GM19023 (cell line): ENCODE results near the gene IGLL1.
"Not testable (repeated sequence)": the region's sequence is repeated elsewhere in the genome, so short reads cannot be mapped to it uniquely, and the experiment has no call there.

Source experiments
- ATAC-seq: cut with Tn5 transposase; IDR thresholded peaks from one replicate; pipeline ENCODE4 v1.9.1; 2021; ENCODE audit warnings: mild to moderate bottlenecking, moderate library complexity; ENCODE audit not compliant: unreplicated experiment

Gene IGLL1

DNA sequence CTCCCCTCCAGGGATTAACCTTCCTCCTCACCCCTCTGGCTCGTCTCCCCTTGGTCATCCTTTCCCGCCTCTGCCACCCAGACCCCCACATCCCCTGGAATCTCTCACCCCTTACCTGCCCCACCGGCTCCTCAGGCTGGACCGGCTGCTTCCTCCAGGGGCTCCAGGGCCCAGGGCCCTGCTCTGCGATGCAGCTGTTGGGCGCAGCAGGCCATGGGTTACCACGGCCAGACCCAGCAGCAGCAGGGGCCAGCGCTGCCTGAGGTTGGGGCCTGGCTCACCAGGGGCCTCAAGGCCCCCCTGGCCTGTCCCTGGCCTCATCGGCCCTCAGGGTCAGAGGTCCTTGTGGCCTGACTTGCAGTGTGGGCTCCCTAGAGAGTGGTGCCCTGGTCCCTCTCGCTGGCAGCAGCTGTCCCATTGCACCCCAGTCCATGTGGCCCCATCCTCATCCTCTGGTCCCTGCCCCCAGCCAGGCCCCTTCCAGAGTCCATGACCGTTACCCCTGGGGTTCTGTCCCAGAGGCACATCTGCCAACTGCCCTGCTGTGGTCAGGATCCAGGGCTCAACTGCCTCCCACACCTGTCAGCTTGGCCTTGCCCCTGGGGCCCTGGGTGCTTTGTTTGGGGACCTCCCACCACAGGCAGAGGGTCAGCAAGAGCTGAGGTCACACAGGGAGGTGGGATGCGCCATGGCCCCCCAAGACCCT, at the start of gene IGLL1:
TSS of gene IGLL1 (minus strand) at position 421 of the 706 bp plus-strand sequence. CDS start at position 321, 100 bp downstream.
- no peak for ATAC-seq

DNA sequence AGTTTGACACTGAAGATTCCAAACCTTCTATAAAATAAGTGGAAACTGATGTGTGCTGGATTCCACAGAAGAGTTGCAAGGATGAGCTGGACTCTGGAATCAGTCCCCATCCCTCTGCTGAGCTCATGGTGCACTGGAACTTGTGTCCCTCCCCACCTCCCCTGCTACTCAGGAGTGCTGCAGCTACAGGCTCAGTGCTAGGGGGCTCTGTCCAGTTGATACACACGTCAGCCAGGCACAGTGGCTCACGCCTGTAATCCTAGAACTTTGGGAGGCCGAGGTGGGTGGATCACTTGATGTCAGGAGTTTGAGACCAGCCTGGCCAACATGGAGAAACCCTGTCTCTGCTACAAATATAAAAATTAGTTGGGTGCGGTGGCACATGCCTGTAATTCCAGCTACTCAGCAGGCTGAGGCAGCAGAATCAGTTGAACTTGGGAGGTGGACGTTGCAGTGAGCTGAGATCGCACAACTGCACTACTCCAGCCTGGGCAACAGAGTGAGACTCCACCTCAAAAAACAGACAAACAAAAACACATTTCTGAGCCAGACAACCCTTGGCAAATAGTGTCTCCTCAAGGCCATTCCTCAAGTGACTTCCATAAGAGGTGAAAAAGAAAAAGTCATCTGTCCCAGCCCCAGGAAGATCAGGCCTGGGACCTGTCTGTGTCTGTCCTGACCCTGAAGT, 48.1 kb upstream of the IGLL1 start:
- not testable (repeated sequence) for ATAC-seq

DNA sequence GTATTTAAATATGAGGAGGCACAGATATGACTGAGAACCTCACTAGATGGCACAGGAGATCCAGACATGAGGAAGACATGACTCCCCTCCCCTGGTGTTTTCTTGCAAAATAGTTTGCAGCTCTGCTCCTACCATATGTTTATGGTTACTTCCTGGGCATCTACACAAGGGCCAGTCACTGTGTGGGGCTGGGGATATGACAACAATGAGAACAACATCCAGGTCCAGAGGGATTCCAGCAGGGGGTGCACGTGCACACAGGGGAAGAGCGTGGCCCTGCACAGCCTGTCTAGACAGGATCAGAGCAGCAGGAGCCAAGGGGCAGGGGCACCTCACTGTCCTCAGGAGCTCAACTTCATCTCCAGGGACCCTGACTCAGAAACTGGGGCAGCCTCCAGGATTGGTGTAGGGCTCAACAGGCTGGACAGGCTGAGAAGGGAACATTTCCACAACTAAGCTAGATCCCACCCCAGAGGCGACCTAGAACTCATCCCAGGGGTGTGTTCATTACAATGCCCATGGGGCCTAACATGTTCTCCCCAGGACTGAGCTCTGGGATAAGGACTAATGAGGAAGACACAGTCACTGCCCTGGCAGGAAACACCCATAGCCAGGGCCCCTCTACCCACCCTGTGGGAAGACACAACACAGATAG, 47.4 kb upstream of the IGLL1 start:
- ATAC-seq: not testable (repeated sequence)

DNA sequence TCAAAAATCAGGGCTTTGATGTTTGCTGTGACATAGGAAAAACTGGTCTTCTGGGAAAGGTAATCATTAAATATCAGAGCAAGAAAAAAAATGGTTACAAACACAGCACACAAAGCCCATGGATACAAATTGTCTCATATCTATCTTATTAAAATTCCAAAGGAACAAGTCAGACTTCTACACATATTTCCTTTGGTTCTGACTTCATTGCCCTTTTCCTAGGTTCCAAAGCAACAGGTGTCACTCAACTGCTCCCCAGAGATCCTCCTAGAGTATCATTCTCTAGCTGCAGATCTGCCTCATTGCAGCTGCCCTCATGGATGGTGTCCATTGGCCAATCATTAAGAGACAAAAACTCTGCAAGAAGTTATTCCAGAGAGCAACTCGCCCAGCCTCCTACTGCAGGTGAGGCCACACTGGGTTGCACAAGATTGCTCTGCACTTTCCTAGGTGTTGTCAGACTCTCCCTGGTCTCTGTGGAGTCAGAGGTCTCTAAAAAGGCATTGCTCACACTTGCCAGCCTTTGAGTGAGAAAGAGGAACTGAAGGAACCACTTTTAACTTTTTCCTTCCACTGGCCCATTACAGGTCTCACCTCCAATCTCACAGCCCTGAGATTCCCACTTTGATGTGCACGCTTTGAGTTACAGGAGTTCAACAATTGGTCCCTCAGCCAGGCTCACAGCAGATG, 46.3 kb upstream of the IGLL1 start:
- no peak for ATAC-seq

GRCh38 chr22:23622634-23623033, 42.5 kb upstream of the IGLL1 start:
- ATAC-seq: no peak

DNA sequence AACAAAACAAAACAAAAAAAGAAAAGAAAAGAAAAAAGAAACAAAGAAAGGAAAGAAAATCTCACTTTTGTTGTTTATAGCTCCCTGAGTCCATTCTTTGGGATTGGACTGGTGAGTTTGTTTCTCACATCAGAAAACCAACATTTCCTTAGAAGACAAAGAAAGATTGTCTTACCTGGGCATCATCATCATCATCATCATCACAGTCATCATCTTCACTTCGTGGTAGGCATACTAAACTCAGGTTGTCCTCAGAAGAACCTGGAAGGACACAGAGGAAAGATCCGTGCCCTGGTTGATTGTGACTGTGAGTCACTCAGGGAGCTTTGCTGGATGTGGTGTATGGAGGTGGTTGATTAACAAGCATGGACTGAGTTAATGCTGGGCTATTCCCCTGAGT, 41.8 kb upstream of the IGLL1 start:
- ATAC-seq: not testable (repeated sequence)

- no peak for ATAC-seq
Observed at GRCh38 chr22:23621082-23621780, 41.1 kb upstream of the IGLL1 start.

- ATAC-seq: no peak
Observed at GRCh38 chr22:23613193-23613972, 33.3 kb upstream of the IGLL1 start.

DNA sequence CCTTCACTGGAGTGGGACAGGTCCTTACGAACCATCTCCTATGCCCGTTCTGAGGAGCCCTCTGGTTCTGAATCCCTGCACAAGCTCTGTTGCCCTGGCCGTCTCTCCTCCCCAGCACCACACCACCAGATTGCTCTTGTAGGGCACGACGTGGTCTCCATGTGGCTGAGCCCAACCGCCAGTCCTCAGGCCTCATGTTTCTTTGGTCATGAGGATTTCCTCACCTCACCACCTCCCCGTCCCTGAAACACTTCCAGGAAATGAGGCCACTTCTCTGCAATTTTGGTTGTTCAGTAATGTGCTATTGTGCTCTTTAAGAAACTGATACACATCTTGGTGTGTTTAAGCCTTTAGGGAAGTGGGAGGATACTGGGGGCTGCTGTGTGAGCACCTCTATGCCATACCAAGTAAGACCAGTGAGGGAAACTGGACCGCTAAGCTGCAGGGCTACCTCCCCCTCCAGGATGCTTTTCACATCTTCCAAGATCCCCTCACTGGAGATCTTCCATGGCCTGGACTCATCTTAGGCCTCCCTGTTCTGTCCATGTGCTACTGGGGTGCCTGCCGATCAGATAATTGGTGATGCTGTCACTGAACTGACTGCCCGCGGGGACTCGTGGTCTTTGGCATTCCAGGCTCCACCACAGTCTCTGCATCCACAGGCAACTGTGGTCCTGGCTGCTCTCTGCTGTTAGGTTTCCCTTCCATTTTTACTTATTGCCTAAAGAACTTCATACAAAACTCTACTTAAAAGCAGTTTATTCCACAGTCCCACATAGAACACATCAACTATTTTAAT, 30.1 kb upstream of the IGLL1 start:
- no peak for ATAC-seq

DNA sequence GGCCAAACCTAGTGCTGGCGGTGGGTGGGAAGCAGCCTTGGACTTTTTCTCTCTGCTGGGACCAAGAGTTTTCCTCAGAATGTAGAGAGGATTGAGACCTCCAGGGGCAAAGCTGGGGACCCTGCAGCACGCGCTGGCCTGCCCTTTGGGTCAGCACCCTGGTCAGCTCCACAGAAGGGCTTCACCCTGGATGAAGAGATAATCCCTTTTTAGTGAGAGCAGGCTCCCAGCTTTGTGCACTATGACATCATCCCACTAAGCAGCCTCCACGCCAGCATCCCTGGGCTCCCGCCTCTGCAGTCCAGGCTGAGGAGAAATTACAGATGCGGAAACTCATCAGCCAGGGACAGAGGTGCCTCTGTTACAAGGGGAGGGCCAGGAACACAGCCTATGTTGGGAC, 28.5 kb upstream of the IGLL1 start:
- no peak for ATAC-seq

GRCh38 chr22:23606204-23607131, 26.4 kb upstream of the IGLL1 start:
- ATAC-seq: no peak

- no peak for ATAC-seq
Observed at GRCh38 chr22:23604939-23605712, 25.0 kb upstream of the IGLL1 start.

DNA sequence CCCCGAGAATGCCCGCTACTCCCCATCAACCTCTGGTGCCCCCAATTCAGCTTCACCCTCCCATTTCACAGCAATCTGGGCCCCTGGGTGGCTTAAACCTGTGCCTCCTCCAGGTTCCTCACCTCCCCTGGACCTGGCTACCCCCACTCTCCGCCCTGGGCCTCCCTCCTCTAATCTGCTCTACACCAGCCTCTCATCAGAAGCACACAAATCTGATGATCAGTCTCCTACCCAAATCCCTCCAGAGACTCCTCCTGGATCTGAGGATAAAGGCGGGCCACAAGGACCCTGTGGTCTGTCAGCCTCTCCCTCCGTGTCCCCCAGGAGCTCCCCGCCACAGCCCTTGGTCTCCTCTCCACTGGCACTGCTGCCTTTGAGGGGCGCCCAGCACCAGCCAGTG, 23.2 kb upstream of the IGLL1 start:
- no peak for ATAC-seq

GRCh38 chr22:23598805-23599518, 18.9 kb upstream of the IGLL1 start:
- no peak for ATAC-seq

- not testable (repeated sequence) for ATAC-seq
Observed at GRCh38 chr22:23597576-23598268, 17.6 kb upstream of the IGLL1 start.

DNA sequence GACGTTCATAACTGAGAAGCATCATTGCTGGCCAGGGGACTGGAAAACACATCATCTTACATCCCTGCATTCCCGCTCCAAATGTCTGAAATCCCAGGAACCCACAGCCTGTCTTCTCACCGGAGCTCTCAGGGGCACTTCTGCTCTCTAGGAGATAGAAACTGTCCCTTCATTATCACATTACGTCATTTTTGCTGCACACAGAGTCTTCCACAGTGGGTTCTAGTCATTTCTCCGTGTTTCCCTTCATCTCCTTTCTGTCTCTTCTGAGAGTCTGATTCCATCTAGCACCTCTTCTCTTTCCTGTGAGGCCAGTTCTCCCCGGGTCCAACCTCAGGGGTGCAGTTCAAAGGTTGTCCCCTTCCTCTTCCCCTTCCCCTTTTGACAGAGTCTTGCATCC, 15.8 kb upstream of the IGLL1 start:
- ATAC-seq: not testable (repeated sequence)
